Caco-2 (cell line): ENCODE data around the gene LRRC72. TPM values are rescaled to one million over a fixed set of nuclear protein-coding genes. Genes with fewer than 3 reads are reported as not detected.

Source experiments
- BruUV-seq: library from RNA; stranded (reverse); fragments of 400-500 nt; replicated peaks from 2 replicates; lab custom pipeline; 2021; lab: Mats Ljungman, UMichigan
- CTCF ChIA-PET: fragments of 300-600 bp; sonication (Branson Sonifier 250); formaldehyde crosslinking; loops from one replicate; lab custom pipeline; 2022; ENCODE audit warnings: antibody characterized with exemption; lab: Charles Lee
- POLR2A ChIA-PET: fragments of 300-600 bp; sonication (Branson Sonifier 250); formaldehyde crosslinking; loops from one replicate; lab custom pipeline; 2022; ENCODE audit warnings: antibody characterized with exemption; lab: Charles Lee
- DNase-seq, 2 experiments: peaks; one replicate each; pipeline versions ENCODE4 v3.0.0 to v3.0.0-alpha.2; 2020 to 2022
- H3K27me3 ChIP-seq: replicated peaks from 2 replicates; pipeline ENCODE4 v1.6.0; 2011; ENCODE audit warnings: low read length; ENCODE audit not compliant: control insufficient read depth, insufficient read depth
- H3K36me3 ChIP-seq: 2 replicates; pipeline ENCODE4 v1.5.1; 2011; ENCODE audit warnings: low read length; ENCODE audit not compliant: control insufficient read depth, insufficient read depth
- H3K4me1 ChIP-seq: fragments of 250-450 bp; sonication (Bioruptor Pico); 2 replicates; pipeline ENCODE4 v1.5.1; 2020; ENCODE audit warnings: mild to moderate bottlenecking
- H3K4me3 ChIP-seq: 2 replicates; pipeline ENCODE4 v1.5.1; 2011; ENCODE audit warnings: low read depth, mild to moderate bottlenecking, control low read depth, low read length
- H3K9me3 ChIP-seq: fragments of 250-450 bp; sonication (Bioruptor Pico); 2 replicates; pipeline ENCODE4 v1.5.1; 2020; ENCODE audit warnings: mild to moderate bottlenecking, moderate library complexity
- H3K27ac Mint-ChIP-seq: one replicate; pipeline ENCODE4 v1.8.0; 2022; ENCODE audit warnings: mixed read lengths; ENCODE audit not compliant: unreplicated experiment
- H3K27me3 Mint-ChIP-seq: one replicate; pipeline ENCODE4 v1.8.0; 2022; ENCODE audit warnings: mixed read lengths; ENCODE audit not compliant: insufficient read depth, unreplicated experiment
- H3K36me3 Mint-ChIP-seq: one replicate; pipeline ENCODE4 v1.8.0; 2022; ENCODE audit warnings: mild to moderate bottlenecking, mixed read lengths; ENCODE audit not compliant: insufficient read depth, unreplicated experiment
- H3K4me1 Mint-ChIP-seq: one replicate; pipeline ENCODE4 v1.8.0; 2022; ENCODE audit warnings: low read depth, mixed read lengths; ENCODE audit not compliant: unreplicated experiment
- H3K4me3 Mint-ChIP-seq: one replicate; pipeline ENCODE4 v1.8.0; 2022; ENCODE audit warnings: mild to moderate bottlenecking, moderate library complexity, mixed read lengths; ENCODE audit not compliant: unreplicated experiment
- H3K9me3 Mint-ChIP-seq: one replicate; pipeline ENCODE4 v1.8.0; 2022; ENCODE audit warnings: mixed read lengths; ENCODE audit not compliant: unreplicated experiment
- CTCF ChIP-seq, 2 experiments: fragments of 200-600 bp in 1 of 2; IDR thresholded peaks; 1 replicate in 1 of 2; 2 replicates in 1 of 2; pipeline versions ENCODE4 v1.5.1 to v1.8.0; 2011 to 2022; ENCODE audit warnings: antibody characterized with exemption in 1 of 2, control low read depth in 1 of 2, inconsistent platforms in 1 of 2, low read depth in 1 of 2, low read length in 1 of 2, mild to moderate bottlenecking in 1 of 2, moderate library complexity in 1 of 2; ENCODE audit not compliant: insufficient read depth in 1 of 2, severe bottlenecking in 1 of 2, unreplicated experiment in 1 of 2
- intact Hi-C: fragments of 100-400 bp; cut with micrococcal nuclease; formaldehyde crosslinking; loops from one replicate; pipeline ENCODE4 v1.10.0; 2022; ENCODE audit not compliant: unreplicated experiment
- total RNA-seq: library from RNA; stranded (reverse); gene quantifications from 2 replicates; pipeline ENCODE4 v1.2.3, GENCODE V29; 2022

The LRRC72 gene
- total RNA-seq, 1 experiment from 2014 or later = not detected

GRCh38 chr7:16493266-16493665 is 33.4 kb upstream of the LRRC72 start:
- Mint-ChIP-seq H3K27me3 (no peaks in the 10 kb centered on the region), H3K4me3 (no peak overlapping the region), H3K36me3 (no peaks in the 10 kb centered on the region), H3K27ac (no peak overlapping the region), H3K4me1 (peaks cover 31% of the 10 kb centered on the region), H3K9me3 (no peaks in the 10 kb centered on the region)
- BruUV-seq = no TSS peak
- DNase-seq = no peak
- ChIA-PET POLR2A (interaction anchor here (0.7 kb wide), 1 partner anchor 10 kb away, joined by 3 read pairs; no protein-coding TSS in a partner anchor), CTCF (no interaction called here)
- H3K4me1 ChIP-seq = peaks cover 40% of the 10 kb centered on the region
- no peak overlapping the region for H3K4me3 ChIP-seq
- intact Hi-C loops = loop anchor here (2.0 kb wide), 1 partner anchor 50 kb away; no protein-coding TSS in a partner anchor
- TF ChIP-seq CTCF (IDR thresholded peaks at IDR 0.05; ENCODE audit: insufficient read depth in 1 of 2, low read depth in 1 of 2, low read length in 1 of 2, severe bottlenecking in 1 of 2, unreplicated experiment in 1 of 2) = no peak
- H3K9me3 ChIP-seq = no peaks in the 10 kb centered on the region
- H3K27me3 ChIP-seq = no peaks in the 10 kb centered on the region
- no peaks in the 10 kb centered on the region for H3K36me3 ChIP-seq

GRCh38 chr7:16494551-16494950 is 32.1 kb upstream of the LRRC72 start:
- CTCF ChIA-PET = no interaction called here
- no peaks in the 10 kb centered on the region for H3K9me3 Mint-ChIP-seq

GRCh38 chr7:16494955-16495719 is 31.5 kb upstream of the LRRC72 start:
- no peak for TF ChIP-seq CTCF (IDR thresholded peaks at IDR 0.05; ENCODE audit: insufficient read depth in 1 of 2, low read depth in 1 of 2, low read length in 1 of 2, severe bottlenecking in 1 of 2, unreplicated experiment in 1 of 2)
- DNase-seq = no peak
- H3K27me3 Mint-ChIP-seq = no peaks in the 10 kb centered on the region
- no peaks in the 10 kb centered on the region for H3K36me3 Mint-ChIP-seq
- H3K4me1 ChIP-seq = peaks cover 34% of the 10 kb centered on the region
- no peaks in the 10 kb centered on the region for H3K9me3 ChIP-seq
- H3K27ac Mint-ChIP-seq = no peak overlapping the region
- no peaks in the 10 kb centered on the region for H3K27me3 ChIP-seq
- H3K4me3 ChIP-seq = no peak overlapping the region
- POLR2A ChIA-PET = no interaction called here
- BruUV-seq = no TSS peak
- no peak overlapping the region for H3K4me3 Mint-ChIP-seq
- CTCF ChIA-PET = no interaction called here
- intact Hi-C loops = no loop called here
- no peaks in the 10 kb centered on the region for H3K9me3 Mint-ChIP-seq
- H3K4me1 Mint-ChIP-seq = peaks cover 16% of the 10 kb centered on the region
- H3K36me3 ChIP-seq = no peaks in the 10 kb centered on the region

More at GRCh38 chr7:16494551-16494950, 32.1 kb upstream of the LRRC72 start:
- H3K4me1 Mint-ChIP-seq = peaks cover 22% of the 10 kb centered on the region
- no peak for TF ChIP-seq CTCF (IDR thresholded peaks at IDR 0.05; ENCODE audit: insufficient read depth in 1 of 2, low read depth in 1 of 2, low read length in 1 of 2, severe bottlenecking in 1 of 2, unreplicated experiment in 1 of 2)
- no TSS peak for BruUV-seq
- Histone ChIP-seq H3K4me1 (peaks cover 40% of the 10 kb centered on the region), H3K27me3 (no peaks in the 10 kb centered on the region), H3K9me3 (no peaks in the 10 kb centered on the region), H3K36me3 (no peaks in the 10 kb centered on the region), H3K4me3 (no peak overlapping the region)
- intact Hi-C loops = no loop called here
- POLR2A ChIA-PET = no interaction called here
- DNase-seq = no peak
- H3K27ac Mint-ChIP-seq = no peak overlapping the region
- no peak overlapping the region for H3K4me3 Mint-ChIP-seq
- no peaks in the 10 kb centered on the region for H3K36me3 Mint-ChIP-seq
- no peaks in the 10 kb centered on the region for H3K27me3 Mint-ChIP-seq
